HG03103 (cell line): Measurements from ENCODE around the gene TEX22.

Experiments used
- ATAC-seq: cut with Tn5 transposase; IDR thresholded peaks from one replicate; pipeline ENCODE4 v1.9.1; 2021; ENCODE audit warnings: low read depth; ENCODE audit not compliant: unreplicated experiment

The TEX22 gene

DNA sequence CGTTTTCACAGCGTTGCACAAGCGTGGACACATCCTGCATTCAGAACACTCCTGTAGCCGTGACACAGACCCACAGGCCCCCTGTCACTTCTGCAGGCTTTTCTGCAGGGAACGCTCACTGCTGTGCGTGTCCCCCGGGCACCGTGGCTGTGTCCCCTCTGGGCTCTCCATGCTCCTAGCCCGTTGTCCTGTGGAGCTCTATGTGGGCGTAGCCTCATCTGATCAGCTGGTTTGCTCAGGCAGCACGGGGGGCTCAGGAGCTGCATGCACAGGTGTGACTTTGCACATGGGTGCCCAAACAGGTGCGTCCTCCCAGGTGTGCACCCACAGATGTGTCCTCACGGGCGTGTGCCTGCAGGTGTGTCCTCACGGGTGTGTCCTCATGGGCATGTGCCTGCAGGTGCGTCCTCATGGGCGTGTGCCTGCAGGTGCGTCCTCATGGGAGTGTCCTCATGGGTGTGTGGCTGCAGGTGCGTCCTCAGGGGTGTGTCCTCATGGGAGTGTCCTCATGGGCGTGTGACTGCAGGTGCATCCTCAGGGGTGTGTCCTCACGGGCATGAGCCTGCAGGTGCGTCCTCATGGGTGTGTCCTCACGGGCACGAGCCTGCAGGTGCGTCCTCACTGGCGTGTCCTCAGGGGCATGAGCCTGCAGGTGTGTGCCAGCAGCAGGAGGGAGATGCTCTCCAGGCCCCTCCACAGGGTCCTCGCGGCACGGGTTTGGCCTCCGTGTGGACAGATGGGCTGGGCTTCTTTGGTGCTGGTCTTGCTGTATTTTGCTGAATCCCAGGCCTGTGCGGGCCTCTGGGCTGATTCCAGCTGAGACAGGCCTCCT lies 38.8 kb downstream of the TEX22 start:
- no peak for ATAC-seq

DNA sequence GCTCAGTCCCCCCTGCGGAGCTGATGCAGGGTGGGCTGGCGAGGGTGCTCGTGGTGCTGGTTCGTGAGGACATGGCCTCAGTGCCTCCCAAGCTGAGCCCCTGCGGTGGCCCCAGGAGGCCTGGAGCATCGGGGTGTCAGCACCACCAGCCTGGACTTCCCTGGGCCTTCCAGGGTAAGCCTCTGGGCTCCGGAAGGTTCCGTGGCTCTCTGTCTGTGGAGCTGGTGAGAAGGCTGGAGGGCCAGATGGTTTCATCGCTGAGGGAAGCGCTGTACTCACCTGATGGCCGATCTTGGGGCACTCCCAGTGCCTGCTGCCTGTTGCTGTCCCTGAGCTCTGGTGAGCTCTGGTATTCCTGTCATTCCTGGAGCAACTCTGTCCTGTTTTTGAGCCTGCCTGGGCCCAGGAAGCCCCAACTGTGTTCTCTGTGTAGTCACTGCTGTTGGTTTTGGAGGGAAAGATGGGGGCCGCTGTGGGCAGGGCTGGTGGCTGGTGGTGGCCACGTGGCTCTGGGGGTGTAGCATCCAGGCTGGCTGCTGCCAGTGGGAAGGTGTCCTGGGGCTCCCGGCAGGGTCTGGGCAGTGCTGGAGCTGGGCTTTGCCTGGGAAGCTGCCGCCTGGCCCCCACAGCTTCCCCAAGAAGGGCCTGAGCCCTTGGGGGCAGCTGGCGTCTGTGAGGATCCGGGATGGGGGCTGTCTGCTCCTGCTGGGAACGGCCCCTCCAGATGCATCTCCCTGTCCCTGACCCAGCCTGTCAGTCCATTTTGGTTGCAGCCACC lies 39.6 kb downstream of the TEX22 start:
- ATAC-seq: no peak

DNA sequence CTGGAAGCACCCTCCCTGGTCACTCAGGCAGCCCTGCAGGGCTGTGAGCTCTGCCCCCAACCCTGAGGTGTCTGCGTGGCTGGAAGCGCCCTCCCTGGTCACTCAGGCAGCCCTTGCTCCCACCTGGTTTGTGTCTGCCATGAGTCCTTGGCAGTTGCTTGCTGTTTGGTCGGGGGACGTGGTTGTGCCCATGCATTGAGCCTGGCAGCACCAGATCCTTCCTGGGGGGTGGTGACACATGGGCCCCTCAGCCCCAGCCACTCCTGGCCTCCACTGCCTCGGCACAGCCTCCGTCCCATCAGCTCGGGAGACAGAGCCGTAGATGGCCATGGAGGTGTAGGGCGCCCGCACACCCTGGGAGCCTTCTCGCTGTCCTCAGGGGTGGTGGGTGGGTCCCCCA lies 40.8 kb downstream of the TEX22 start:
- no peak for ATAC-seq

DNA sequence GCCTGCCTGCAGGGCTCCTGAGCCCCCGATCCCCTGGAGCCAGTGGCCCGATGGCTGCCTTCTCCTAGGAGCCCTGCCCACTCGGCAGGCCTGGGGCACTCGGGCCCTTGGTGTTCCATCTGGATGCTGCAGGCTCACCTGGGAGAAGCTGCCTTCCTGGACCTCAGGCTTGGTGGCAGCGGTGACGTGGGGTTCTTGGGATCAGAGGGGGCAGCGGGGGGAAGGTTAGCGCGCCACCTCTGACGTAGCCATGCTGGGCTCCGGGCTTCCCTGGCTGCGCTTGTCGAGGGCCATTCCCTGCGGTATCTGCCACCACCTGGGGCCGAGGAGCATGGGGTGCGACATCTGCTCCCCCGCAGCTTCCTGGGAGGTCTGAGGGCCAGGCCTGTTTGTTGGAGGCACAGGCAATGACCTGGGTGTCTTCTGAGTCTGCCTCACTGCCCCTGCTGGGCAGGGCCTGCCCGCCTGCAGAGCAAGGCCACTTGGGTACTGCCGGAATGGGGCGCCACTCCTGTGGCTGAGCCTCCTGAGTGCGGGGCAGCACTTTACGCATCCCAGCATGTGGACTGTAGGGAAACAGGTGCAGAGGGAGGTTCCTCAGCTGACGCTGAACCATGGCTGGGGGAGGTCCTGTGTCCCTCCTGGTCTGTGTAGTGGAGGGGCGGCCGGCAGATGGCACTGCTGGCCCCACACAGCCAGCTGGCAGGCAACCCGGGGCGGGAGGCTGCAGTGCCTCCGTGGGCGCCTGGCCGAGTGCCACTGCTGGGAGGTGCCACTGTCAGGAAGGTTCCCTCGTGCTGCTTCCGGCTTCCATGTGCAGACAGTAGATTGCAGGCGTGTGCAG lies 41.6 kb downstream of the TEX22 start:
- no peak for ATAC-seq

DNA sequence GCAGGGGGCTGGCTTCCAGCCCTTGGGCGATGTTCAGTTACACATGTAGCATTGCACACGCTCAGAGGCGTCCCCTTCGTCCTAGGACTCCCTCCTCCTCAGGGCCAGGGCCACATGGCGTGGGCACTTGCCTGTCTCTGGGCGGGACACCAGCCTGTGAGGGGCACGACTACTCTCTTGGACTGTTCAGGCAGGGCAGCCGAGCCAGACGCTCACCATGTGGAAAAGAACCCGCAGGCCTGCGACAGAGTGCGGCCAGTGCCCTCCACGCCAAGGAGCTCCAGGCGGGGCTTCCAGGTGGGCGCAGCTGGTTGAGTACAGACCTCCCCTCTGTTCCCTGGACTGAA lies 42.2 kb downstream of the TEX22 start:
- ATAC-seq: no peak

DNA sequence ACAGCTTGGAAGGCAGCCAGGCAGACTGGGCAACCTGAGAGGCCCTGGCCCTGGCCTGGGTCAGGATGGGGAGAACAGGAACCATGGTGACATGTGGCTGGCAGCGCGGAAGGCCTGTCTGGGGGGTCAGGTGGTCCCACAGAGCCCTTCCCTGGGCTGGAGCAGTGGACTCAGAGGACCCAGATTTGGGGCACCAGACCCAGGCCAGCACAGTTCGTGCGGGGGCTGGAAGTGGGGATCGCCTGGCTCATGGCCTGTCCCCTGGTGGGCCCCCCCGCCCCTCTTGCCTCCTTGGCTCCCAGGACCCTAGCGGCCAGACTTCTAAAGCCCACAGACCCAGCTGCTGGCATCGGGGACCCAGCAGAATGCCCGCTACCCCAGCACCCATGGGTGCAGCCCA lies 42.7 kb downstream of the TEX22 start:
- ATAC-seq: no peak

DNA sequence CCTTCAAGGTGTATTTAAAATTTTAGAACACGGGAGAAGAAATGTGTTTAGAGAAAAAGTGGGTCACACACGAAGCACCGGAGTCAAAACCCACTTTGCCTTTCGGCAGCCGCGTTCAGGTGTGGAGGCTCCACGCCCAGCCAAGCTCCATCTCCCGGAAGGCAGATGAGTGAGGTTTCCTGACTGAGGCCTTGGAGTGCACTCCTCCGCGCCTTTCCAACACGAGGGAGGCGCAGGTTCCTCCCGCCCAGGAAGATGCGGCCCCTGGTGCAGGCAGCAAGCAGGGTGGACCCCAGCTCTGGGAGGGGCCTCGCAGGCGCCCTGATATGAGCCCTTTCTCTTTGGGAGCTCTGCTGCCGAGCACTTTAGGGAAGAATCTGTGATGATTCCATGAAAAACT lies 43.8 kb downstream of the TEX22 start:
- ATAC-seq: no peak

DNA sequence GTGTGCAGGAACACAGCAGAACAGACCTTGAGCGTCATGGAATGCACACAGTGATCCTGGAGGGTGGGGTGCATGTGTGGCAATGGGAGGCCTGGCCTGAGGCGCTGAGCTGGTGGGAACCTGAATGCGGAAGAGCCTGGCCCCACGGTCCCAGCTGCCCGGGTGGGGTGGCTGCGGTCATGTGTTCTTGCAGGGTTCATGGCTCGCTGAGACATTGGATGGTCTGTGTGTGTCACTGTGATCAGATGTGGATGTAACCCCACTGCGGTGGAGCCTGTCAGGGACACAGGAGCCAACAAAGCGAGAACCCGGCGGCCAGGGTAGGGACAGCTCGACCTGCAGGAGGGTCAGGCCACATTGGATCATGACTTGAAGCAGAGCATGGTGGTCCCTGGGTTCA lies 44.5 kb downstream of the TEX22 start:
- ATAC-seq: no peak

DNA sequence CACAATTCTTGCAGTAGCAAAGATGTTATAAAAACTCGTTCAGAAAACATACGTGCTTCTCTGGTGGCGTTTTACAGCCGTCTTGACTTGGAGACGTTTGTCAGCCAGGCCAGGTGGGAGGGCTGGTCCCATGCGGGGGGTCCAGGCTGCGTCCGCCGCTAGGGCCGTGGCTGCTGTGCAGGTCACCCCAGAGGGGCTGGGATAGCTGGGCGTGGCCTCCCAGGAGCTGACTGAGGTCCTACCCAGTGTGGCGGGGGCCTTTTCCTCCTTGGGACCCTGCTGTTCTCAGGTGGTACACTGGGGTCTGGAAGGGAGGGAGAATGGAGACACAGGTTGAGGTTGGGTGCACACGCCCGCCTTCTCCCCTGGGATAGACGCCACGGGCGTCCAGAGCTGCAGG lies 46.5 kb downstream of the TEX22 start:
- no peak for ATAC-seq

DNA sequence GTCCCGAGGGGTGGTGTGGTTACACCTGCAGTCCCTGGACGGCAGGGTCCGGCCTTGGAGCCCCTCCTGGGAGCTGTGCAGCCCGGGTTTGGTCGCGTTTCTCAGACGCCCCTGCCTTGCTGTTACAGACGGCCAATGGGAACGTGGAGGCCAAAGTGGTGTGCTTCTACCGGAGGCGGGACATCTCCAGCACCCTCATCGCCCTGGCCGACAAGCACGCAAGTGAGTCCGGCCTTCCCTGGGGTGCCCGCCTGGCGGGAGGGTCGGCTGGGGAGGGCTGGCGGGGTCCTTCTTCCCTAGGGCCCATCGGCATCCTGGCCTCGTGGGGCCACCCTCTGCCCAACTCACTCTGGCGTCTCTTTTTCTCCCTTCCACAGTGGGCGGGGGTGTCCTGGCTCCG lies 47.0 kb downstream of the TEX22 start:
- no peak for ATAC-seq

DNA sequence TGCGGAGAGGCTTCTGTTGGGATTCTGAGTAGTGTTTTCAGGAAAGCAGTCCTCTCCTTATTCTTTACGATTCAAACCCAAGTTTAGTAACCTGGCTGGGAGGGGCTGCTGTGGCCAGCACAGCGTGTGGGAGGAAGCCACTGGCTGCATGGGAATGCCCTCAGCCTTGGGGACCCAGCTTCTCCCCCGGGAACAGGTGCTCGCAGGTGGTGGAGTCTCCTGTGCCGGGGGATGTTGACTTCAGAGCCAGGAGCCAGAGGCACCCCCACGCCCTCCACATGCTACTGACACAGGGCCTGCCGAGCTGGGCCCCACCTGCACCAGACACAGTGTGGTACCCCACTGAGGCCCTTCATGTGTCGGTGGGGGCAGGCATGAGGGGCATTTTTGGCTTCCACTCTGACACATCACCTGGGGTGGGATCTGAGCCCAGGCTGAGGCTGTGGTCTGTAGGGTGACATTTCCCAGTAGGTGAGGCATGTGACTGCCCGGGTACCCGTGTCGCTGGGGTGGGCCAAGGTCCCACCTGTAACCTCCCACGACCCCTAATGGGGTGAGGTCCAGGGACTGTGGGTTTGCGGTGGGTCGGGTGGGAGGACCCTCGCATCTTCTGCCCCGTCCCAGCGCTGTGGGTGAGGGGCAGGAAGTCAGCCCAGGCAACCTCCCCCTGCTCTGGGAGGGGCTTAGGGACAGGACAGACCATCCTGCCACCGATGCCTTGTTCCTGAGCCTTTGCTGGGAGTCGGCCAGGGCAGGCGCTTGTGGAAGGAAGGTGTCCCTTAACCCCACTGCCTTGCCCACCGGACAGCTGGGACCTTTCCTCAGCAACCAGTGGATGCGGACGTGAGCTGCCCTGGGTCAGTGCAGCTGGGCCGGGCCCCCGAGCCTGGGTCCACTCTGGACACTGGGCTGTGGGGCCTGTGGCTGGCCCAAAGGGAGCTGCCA lies 47.8 kb downstream of the TEX22 start:
- ATAC-seq: no peak

DNA sequence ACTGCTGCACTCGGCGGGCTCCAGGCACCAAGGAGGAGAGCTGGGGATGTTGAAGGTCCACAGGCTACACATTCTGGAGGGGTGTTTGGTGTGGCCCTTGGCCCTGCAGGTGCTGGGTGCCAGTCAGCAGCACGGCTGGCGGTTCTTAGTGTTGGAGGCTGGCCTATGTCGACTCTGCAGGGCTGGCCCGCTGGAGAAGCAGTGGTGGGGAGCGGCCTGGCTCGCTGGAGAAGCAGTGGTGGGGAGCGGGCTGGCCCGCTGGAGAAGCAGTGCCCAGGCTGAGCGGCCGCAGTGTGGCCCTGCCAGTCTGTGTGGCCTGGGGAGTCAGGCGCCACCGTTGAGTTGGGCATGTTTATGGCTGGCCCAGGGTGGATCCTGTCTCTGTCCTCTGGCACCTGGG lies 48.6 kb downstream of the TEX22 start:
- ATAC-seq: no peak

DNA sequence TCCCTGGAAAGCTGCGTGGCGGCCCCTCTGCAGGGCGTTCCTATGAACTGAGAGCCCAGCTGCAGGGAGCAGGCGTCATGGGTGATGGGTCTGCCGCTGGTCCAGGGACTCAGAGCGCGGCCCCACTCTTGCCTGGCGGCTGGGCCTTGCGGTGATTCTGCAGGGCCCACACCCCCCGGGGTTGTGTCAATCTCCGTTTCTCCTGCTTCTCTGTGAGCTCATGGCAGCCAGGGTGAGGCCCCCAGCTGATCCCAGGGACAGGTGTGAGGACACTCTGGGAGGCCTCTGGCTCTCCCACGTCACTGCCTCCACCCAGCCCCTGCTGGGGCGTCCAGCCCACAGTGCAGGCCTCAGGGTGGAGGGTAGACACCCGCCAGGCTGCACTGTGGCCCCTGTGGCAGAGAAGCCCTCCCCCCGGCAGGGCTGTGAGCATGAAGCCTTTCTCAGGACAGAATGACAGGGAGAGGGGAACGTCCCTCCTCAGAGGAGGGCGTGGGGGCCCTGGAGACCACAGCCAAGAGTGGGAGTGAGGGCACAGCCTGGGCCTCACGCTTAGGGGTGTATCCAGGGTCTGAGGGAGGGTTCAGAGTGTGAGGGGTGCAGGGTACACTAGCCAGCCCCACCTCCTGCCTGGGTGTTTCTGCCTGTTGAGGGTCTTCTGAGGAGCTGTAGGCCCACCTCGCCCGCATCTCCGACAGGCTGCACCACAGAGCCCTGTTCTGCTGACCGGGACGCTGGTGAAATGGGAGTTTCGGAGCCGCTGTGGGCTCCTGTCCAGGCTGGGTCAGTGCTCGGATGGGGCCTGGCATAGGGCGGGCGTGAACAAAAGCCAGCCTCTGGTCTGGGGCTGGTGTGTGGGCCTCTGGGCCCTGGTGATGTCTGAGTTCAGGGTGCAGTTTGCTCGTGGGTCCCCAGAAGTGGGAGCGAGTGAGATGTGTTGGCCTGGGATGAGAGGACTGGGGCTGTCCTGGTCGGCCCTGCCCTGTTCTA lies 49.6 kb downstream of the TEX22 start:
- ATAC-seq: no peak

DNA sequence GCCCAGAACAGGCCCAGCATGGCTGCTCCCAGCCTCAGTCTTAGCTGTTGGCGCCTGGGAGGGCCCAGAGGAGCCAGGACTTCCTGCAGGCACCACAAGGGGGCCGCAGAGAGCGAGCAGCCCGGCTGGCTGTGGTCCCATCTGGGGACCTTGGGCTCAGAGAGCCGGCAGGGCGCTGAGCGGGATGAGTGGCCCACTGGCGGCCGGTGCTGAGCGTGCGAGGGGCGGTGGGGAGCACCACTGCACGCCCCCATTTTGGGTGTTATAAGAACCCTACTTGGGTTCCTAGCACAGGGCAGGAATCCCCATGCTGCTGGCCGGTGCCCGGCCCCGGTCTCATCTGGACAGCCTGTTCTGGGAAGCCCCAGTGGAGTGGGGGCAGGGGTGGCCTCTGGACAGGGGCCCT lies 50.4 kb downstream of the TEX22 start:
- peak; percentile 61 for ATAC-seq

DNA sequence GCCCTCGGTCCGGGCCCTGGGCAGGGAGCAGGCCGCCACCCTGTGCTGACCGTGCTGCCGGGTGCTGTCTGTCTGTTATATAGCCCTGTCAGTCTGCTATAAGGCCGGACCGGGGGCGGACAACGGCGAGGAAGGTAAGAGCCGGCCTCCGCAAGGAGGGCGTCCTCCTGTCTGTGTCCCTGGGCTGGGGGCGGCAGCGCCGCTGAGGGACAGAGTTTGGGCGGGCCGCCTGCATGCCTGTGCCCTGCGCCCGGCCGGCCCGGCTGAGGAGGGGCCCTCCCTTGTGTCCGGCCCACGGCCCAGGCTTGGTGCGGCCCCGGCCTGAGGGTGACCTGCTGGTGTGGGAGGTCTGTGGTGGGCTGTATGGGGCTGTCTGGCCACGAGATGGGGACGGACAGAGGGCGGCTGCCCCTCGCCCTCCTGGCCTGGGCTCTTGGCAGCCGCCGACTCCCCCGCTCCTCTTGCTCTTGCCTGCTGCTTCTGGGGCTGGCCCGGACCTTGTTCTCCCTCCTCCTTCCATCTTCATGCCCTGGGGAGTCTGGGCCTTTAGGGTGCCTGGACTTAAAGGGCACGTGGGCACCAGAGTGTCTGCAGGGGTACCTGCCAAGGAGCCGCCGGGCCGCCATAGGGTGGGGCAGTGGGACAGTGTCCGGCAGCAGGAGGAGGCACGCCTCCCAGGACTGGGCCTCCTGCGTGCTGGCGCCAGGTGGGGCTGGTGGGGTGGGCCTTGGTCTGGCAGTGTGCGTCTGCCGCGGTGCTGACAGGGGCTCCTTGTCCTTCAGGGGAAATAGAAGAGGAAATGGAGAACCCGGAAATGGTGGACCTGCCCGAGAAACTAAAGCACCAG lies 51.2 kb downstream of the TEX22 start:
- no peak for ATAC-seq

DNA sequence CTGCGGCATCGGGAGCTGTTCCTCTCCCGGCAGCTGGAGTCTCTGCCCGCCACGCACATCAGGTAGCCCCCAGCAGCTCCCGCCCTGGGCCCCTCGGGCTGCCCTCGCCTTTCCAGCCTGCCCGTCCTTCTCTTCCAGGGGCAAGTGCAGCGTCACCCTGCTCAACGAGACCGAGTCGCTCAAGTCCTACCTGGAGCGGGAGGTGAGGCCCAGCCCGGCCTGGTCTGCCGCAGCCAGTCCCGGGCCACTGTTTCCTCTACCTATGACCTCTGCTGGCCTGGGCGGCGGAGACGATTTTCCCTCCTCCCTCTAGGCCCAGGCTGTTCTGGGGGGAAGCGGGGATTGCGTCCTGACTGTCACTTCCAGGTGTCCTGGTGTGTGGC lies 51.8 kb downstream of the TEX22 start:
- no peak for ATAC-seq

DNA sequence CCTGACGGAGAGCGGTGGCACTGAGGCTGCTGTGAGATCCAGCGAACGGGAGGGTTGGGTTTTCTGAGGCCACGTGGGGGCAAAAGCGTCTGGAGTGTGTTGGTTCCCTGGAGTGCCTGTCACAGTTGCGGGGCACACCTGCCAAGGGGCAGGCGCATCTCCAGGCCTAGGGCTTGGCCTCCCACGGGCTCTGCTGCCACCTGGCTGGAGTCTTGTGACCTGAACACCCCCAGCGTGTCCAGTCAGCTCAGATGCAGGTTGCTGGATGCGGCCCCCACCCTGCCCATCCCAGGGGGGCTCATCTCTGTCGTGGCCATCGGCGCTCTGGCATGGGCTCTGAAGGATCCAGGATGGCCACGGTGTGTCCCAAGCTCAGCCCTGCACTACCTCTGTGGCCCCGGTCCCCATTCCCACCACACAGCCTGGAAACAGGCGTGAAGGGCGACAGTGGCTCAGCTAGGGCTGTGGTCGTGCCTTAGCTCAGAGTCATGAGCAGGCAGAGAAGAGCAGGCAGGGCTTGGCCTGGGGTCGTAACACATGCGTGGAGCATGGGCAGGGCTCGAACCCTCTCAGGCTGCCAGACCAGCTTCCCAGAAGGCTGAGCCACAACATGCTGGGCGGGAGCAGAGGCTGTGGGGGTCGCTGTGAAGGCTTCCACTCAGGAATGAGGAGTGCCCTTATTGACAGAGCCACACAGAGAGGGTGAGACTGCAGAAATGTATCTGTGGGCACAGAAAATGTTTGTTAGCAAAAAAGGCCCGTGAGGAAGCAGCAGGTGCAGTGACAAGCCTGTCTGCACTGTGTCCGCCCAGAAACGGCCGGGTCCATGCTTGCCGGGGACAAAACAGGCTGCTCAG lies 52.8 kb downstream of the TEX22 start:
- no peak for ATAC-seq
